Omental fat pad (tissue), 4 donors: ENCODE measurements around the gene PDILT. TPM values are rescaled to one million over a fixed set of nuclear protein-coding genes. Genes with fewer than 3 reads are reported as not detected.

Source experiments
- ATAC-seq: fragments of 150-250 bp; one replicate; pipeline ENCODE4 v1.9.1; 2016; ENCODE audit warnings: mild to moderate bottlenecking, moderate library complexity; ENCODE audit not compliant: low FRiP score
- DNase-seq: peaks from one replicate; pipeline ENCODE4 v3.0.0-alpha.2; 2019; ENCODE audit warnings: low spot score
- total RNA-seq, 4 donors: library from RNA; depleted of rRNA; stranded (reverse); fragments of >200 nt; gene quantifications; one replicate each; pipeline ENCODE4 v1.1.0, GENCODE V29; 2016
- TF ChIP-seq, protein P1 (sequence below), 3 donors: fragments of 450-650 bp; IDR thresholded peaks; one replicate each; pipeline ENCODE4 v1.5.1; 2016 to 2017; ENCODE audit warnings: antibody characterized with exemption in 3 of 3, mild to moderate bottlenecking in 3 of 3, moderate library complexity in 2 of 3

PDILT gene
- total RNA-seq, 4 donors from 2014 or later: not detected

DNA sequence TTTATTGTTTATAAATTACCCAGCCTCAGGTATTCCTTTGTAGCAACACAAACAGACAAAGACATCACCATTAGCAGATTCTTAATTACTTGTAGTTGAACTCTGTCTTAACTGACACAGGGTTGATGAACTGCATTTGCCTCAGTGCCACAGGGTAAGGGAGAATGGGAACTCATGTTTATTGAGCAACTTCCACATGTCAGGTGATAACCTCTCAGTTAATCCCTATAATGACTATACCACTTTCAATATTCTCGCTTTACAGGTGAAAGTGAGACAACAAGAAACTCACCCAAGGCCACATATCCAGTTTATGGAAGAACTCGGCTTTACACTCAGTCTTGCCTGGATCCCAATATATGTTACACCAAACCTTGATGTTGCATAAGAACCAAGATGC is 8.6 kb downstream of the PDILT start:
- no peak for ATAC-seq
- DNase-seq: no peak
- TF ChIP-seq, protein P1, sequence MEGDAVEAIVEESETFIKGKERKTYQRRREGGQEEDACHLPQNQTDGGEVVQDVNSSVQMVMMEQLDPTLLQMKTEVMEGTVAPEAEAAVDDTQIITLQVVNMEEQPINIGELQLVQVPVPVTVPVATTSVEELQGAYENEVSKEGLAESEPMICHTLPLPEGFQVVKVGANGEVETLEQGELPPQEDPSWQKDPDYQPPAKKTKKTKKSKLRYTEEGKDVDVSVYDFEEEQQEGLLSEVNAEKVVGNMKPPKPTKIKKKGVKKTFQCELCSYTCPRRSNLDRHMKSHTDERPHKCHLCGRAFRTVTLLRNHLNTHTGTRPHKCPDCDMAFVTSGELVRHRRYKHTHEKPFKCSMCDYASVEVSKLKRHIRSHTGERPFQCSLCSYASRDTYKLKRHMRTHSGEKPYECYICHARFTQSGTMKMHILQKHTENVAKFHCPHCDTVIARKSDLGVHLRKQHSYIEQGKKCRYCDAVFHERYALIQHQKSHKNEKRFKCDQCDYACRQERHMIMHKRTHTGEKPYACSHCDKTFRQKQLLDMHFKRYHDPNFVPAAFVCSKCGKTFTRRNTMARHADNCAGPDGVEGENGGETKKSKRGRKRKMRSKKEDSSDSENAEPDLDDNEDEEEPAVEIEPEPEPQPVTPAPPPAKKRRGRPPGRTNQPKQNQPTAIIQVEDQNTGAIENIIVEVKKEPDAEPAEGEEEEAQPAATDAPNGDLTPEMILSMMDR (IDR thresholded peaks at IDR 0.05): no peak

DNA sequence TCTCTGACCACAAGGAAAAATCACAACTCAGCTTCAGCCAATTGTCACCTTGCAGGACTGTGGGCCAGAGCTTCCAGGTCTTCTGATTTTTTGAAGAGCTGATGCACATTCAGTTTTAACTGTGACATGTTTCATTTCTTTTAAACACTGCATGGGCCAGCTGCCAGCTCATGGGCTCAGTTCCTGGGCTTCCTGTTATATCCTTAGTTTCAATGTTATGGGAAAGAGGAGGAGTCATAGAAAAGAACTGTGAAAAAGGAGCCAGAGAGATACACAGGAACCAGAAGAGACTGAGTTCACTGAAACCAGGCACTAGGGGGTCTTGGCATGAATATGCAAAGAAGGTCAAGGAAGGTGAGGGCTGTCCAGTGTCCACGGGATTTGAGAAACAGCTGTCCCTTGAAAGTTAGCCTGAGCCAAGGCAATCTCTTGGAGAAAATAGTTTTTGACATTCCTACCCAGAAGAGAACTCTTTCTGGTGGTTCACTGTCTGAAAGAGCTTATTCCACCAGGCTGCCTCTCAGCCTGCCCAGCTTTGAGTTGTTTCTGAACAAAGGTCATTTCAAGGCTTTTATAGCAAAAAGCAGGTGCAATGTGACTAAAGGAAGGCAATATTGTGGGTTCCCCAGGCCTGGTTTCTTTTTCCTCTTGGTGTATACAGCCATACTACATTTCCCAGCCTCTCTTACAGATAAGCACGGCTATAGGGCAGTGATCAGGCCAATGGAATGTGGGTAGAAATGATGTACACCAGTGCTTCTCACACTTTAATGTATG is 10.5 kb downstream of the PDILT start:
- DNase-seq: no peak
- TF ChIP-seq, protein P1 (IDR thresholded peaks at IDR 0.05): no peak
- no peak for ATAC-seq

DNA sequence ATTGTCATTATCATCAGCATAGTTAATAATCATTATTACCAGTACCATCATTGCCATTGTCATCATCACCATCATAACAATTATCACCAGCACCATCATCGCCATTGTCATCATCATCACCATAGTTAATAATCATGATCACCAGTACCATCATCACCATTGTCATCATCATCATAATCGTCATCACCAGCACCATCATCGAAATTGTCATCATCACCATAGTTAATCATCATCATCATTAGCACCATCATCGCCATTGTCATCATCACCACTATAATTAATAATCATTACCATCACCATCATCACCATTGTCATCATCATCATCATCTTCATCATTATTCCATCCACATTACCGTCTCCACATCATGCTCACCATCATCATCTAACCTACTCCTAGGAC is 13.5 kb downstream of the PDILT start:
- DNase-seq (no peak), ATAC-seq (no peak)
- TF ChIP-seq, protein P1 (IDR thresholded peaks at IDR 0.05): no peak

DNA sequence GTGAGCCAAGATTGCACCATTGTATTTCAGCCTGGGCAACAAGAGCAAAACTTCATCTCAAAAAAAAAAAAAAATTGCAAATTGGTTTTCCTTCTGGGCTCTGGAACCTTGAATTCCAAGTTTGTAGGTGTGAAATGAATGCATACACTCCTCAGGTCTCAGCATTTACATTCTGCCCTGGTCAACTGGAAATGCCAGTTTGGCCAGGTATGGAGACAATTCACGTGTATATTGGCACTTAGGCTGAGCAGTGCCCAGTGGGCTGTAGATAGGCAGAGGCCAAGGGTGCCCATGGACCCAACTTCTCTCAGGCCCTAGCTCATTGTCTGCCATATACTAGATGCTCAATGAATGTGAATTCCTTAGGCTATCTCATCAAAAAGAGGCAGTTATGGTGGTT is 15.7 kb downstream of the PDILT start:
- no peak for DNase-seq

DNA sequence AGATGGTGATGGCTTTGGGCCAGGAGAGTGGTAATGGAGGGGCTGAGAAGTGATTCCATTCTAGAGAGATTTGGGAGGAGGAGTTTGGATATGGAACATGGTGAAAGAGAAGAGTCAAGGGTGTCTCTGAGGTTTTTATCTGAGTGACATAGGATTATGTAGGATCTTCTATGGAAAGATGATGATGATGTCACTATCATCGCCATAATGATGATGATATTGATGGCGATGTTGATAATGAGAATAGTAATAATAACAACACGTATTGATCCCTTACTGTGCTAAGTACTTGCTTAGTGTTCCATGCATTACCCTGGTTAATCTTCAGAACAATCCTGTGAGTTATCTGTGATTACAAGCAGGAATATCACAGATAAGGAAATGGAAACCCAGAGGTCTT is 16.6 kb downstream of the PDILT start:
- DNase-seq: no peak
- TF ChIP-seq, protein P1 (IDR thresholded peaks at IDR 0.05): no peak
- no peak for ATAC-seq

More for the DNA sequence above, 15.7 kb downstream of the PDILT start:
- no peak for ATAC-seq
- TF ChIP-seq, protein P1 (IDR thresholded peaks at IDR 0.05): no peak

DNA sequence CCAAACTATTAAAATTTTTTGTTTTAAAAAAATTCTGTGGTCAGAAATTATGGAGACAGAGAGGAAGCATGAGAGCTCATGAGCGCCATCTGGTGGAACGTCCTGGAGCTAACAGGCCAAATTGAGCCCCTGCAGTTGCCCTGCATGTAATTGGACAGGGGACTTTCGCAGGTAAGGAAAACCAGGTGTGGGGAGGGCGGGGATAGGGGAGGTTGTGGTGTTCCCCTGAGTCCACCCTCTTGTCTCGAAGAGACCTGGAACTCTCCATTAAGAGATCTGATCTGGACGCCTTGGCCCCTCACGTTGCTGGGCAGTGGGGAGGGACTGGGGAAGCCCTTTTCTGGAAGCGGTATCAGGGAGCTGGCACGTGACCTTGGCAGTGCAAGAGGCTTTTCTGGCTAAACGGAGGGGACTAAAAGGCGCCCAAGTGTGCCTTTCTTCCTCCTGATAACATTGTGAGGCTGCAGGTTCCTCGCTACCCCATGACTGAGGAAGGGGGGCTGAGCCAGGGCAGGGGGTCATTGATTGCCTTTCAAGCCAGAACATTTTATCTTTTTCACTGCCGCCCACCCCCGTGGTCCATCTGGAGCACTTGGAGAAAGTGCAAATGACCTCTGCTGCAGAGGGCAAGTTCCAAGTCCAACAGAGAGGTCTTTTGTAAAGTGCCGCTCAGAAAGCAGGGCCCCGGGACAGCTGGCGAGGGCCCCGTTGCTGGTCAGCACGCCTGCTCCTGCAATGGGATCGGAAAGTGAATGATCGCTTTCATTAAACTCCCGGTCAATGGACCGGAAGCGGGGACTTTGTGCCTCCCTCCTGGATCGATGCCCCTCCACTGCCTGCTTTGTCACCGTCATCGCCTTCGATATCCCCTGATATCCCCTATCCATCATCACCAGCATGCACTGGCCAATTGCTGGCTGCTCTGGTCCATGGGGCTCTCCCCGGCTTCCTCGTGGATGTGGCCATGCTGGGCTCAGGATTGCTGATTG is 18.4 kb downstream of the PDILT start:
- ATAC-seq (no peak), DNase-seq (peak; percentile 46)
- TF ChIP-seq, protein P1 (IDR thresholded peaks at IDR 0.05): no peak
